B cell (primary cell): ENCODE measurements around the gene NTN4. TPM values are rescaled to one million over a fixed set of nuclear protein-coding genes. Genes with fewer than 3 reads are reported as not detected.

Experiments
- ATAC-seq: fragments of 200-7000 bp; cut with Tn5 transposase; one replicate; pipeline ENCODE4 v1.10.0; 2021; ENCODE audit warnings: low read depth, mild to moderate bottlenecking, moderate number of reproducible peaks, moderate library complexity
- CTCF ChIA-PET: fragments of 350-600 bp; sonication (Branson Sonifier 250); formaldehyde crosslinking; loops from one replicate; lab custom pipeline; 2021; ENCODE audit warnings: antibody characterized with exemption, inconsistent platforms; lab: Charles Lee
- POLR2A ChIA-PET: fragments of 350-600 bp; sonication (Branson Sonifier 250); formaldehyde crosslinking; loops from one replicate; lab custom pipeline; 2021; ENCODE audit warnings: antibody characterized with exemption; lab: Charles Lee
- DNase-seq: peaks from one replicate; pipeline ENCODE4 v3.0.0; 2013
- H2AFZ ChIP-seq: 2 replicates; pipeline ENCODE4 v1.6.1; 2012; ENCODE audit warnings: mild to moderate bottlenecking, low read depth, low read length; ENCODE audit not compliant: insufficient read depth, poor library complexity, severe bottlenecking
- H3K27ac ChIP-seq, 2 donors: 1 replicate in 1 of 2; 2 replicates in 1 of 2; pipeline ENCODE4 v1.5.1; 2012 to 2013; ENCODE audit warnings: low read length in 2 of 2, mild to moderate bottlenecking in 2 of 2, moderate library complexity in 1 of 2
- H3K27me3 ChIP-seq, 4 experiments: fragments of 200-600 bp in 1 of 4; sonication (generic) in 1 of 4; replicated peaks in 1 of 4; 1 replicate in 2 of 4; 2 replicates in 2 of 4; pipeline versions ENCODE4 v1.6.1 to v1.7.0; 2013 to 2016; ENCODE audit warnings: low read length in 3 of 4, mild to moderate bottlenecking in 2 of 4, mixed read lengths in 1 of 4, moderate library complexity in 1 of 4; ENCODE audit not compliant: insufficient read depth in 4 of 4, control insufficient read depth in 3 of 4; ENCODE audit errors: control extremely low read depth in 1 of 4
- H3K36me3 ChIP-seq, 2 experiments: replicated peaks in 1 of 2; 1 replicate in 1 of 2; 2 replicates in 1 of 2; pipeline versions ENCODE4 v1.6.1 to v1.7.1; 2013; ENCODE audit warnings: low read length in 1 of 2; ENCODE audit not compliant: insufficient read depth in 2 of 2, control insufficient read depth in 1 of 2; ENCODE audit errors: control extremely low read depth in 1 of 2, extremely low read depth in 1 of 2
- H3K4me1 ChIP-seq, 2 donors: fragments of 200-600 bp in 1 of 2; sonication (generic) in 1 of 2; 1 replicate in 1 of 2; 2 replicates in 1 of 2; pipeline versions ENCODE4 v1.5.1 to v1.6.1; 2013 to 2017; ENCODE audit warnings: low read length in 2 of 2; ENCODE audit not compliant: control insufficient read depth in 2 of 2, insufficient read depth in 2 of 2
- H3K4me2 ChIP-seq: replicated peaks from 2 replicates; pipeline ENCODE3; 2012; ENCODE audit warnings: mild to moderate bottlenecking, low read depth, low read length; ENCODE audit not compliant: poor library complexity, severe bottlenecking
- H3K4me3 ChIP-seq, 5 experiments: fragments of 200-600 bp in 1 of 5; sonication (generic) in 1 of 5; 1 replicate in 3 of 5; 2 replicates in 2 of 5; pipeline versions ENCODE4 v1.5.1 to v1.7.0; 2011 to 2016; ENCODE audit warnings: low read length in 4 of 5, mild to moderate bottlenecking in 4 of 5, low read depth in 2 of 5, control low read depth in 1 of 5, moderate library complexity in 1 of 5; ENCODE audit not compliant: insufficient read depth in 1 of 5; ENCODE audit errors: control extremely low read depth in 1 of 5, extremely low read depth in 1 of 5
- H3K79me2 ChIP-seq: fragments of 200-600 bp; sonication (generic); one replicate; pipeline ENCODE4 v1.6.0; 2016; ENCODE audit warnings: low read length; ENCODE audit not compliant: control insufficient read depth, insufficient read depth
- H3K9ac ChIP-seq: fragments of 200-600 bp; sonication (generic); 2 replicates; pipeline ENCODE4 v1.6.1; 2017; ENCODE audit warnings: mild to moderate bottlenecking, low read length, moderate library complexity
- H3K9me3 ChIP-seq, 3 donors: one replicate each; pipeline versions ENCODE4 v1.6.1 to v1.7.1; 2013; ENCODE audit warnings: low read length in 2 of 3; ENCODE audit not compliant: control insufficient read depth in 2 of 3, insufficient read depth in 1 of 3; ENCODE audit errors: control extremely low read depth in 1 of 3
- H4K20me1 ChIP-seq: 2 replicates; pipeline ENCODE4 v1.6.0; 2012; ENCODE audit warnings: mild to moderate bottlenecking, low read length; ENCODE audit not compliant: insufficient read depth, control insufficient read depth, poor library complexity, severe bottlenecking
- H3K27ac Mint-ChIP-seq: one replicate; pipeline ENCODE4 v1.8.0; 2021; ENCODE audit warnings: mixed read lengths
- H3K27me3 Mint-ChIP-seq: one replicate; pipeline ENCODE4 v1.8.0; 2021; ENCODE audit warnings: mixed read lengths
- H3K4me1 Mint-ChIP-seq: one replicate; pipeline ENCODE4 v1.8.0; 2021; ENCODE audit warnings: mixed read lengths
- H3K4me3 Mint-ChIP-seq: one replicate; pipeline ENCODE4 v1.8.0; 2021; ENCODE audit warnings: mixed read lengths
- H3K9me3 Mint-ChIP-seq: one replicate; pipeline ENCODE4 v1.8.0; 2022; ENCODE audit warnings: mixed read lengths; ENCODE audit not compliant: insufficient read depth
- CTCF ChIP-seq: fragments of 200-600 bp; IDR thresholded peaks from one replicate; pipeline ENCODE4 v1.8.0; 2022; ENCODE audit warnings: antibody characterized with exemption, mild to moderate bottlenecking
- EZH2 ChIP-seq: IDR thresholded peaks from 2 replicates; pipeline ENCODE4 v1.6.1; 2012; ENCODE audit warnings: borderline replicate concordance, low read depth, mild to moderate bottlenecking, moderate library complexity, low read length; ENCODE audit not compliant: insufficient read depth, poor library complexity, severe bottlenecking
- WGBS: methylation state at CpG from one replicate; pipeline ENCODE4 v1.1.5; 2013; ENCODE audit warnings: missing lambda C conversion rate; ENCODE audit not compliant: insufficient coverage; 5-methylcytosine and 5-hydroxymethylcytosine counted together
- intact Hi-C: fragments of 100-400 bp; cut with micrococcal nuclease; formaldehyde crosslinking; loops from one replicate; pipeline ENCODE4 v1.10.0; 2022
- polyA plus RNA-seq: library from polyadenylated mRNA; depleted of rRNA; stranded (reverse); fragments of >200 nt; gene quantifications from 2 replicates; pipeline ENCODE4 v1.2.3, GENCODE V29; 2012
- total RNA-seq, 2 donors: library from RNA; stranded (reverse); fragments of 120-200 nt in 1 of 2; gene quantifications; 1 replicate in 1 of 2; 2 replicates in 1 of 2; pipeline versions ENCODE4 v1.2.3 to v1.2.4, GENCODE V29; 2013 to 2022

The NTN4 gene
- total and polyA plus RNA-seq, 2 donors (not counting 1 experiment from before 2014, with no cell fraction given), result not detected

- no peak overlapping the region for H3K27ac Mint-ChIP-seq
- 97% methylated on average over 5 of the region's 5 CpGs for WGBS
- POLR2A ChIA-PET, result no interaction called here
- Histone ChIP-seq H2AFZ (no peak overlapping the region), H3K79me2 (no peaks in the 10 kb centered on the region), H3K4me1 (no peaks in the 10 kb centered on the region), H3K4me3 (no peak overlapping the region), H3K27me3 (peaks cover 0 to 5% (median 2%) of the 10 kb centered on the region in 4 experiments), H3K36me3 (no peaks in the 10 kb centered on the region), H3K9me3 (no peaks in the 10 kb centered on the region), H3K9ac (no peak overlapping the region), H4K20me1 (no peaks in the 10 kb centered on the region), H3K4me2 (no peak overlapping the region), H3K27ac (no peak overlapping the region)
- intact Hi-C loops, result no loop called here
- H3K4me1 Mint-ChIP-seq, result no peaks in the 10 kb centered on the region
- DNase-seq (no peak), ATAC-seq (no peak)
- no peak overlapping the region for H3K4me3 Mint-ChIP-seq
- H3K27me3 Mint-ChIP-seq, result peaks cover 32% of the 10 kb centered on the region
- CTCF ChIA-PET, result no interaction called here
- TF ChIP-seq EZH2, result no peak
- H3K9me3 Mint-ChIP-seq, result no peaks in the 10 kb centered on the region
Measured at GRCh38 chr12:95646781-95647190, 143.8 kb downstream of the NTN4 start.

GRCh38 chr12:95643256-95643655 is 147.3 kb downstream of the NTN4 start:
- Histone ChIP-seq H3K4me1 (no peaks in the 10 kb centered on the region), H3K4me2 (no peak overlapping the region), H3K27me3 (peaks cover 0 to 5% (median 0%) of the 10 kb centered on the region in 4 experiments), H3K27ac (no peak overlapping the region), H2AFZ (no peak overlapping the region), H4K20me1 (no peaks in the 10 kb centered on the region), H3K9ac (no peak overlapping the region), H3K36me3 (no peaks in the 10 kb centered on the region), H3K79me2 (no peaks in the 10 kb centered on the region), H3K4me3 (no peak overlapping the region), H3K9me3 (no peaks in the 10 kb centered on the region)
- CTCF ChIA-PET, result no interaction called here
- no peak for TF ChIP-seq CTCF
- TF ChIP-seq EZH2, result no peak
- Mint-ChIP-seq H3K4me1 (no peaks in the 10 kb centered on the region), H3K27ac (no peak overlapping the region), H3K9me3 (no peaks in the 10 kb centered on the region), H3K4me3 (no peak overlapping the region), H3K27me3 (peaks cover 22% of the 10 kb centered on the region)
- no CpG with 5 or more reads among the region's 4 CpGs for WGBS
- intact Hi-C loops, result no loop called here
- no peak for ATAC-seq
- DNase-seq, result no peak
- POLR2A ChIA-PET, result no interaction called here
